ENCODE results near the gene PEX12. TPM values are rescaled to one million over a fixed set of nuclear protein-coding genes. Genes with fewer than 3 reads are reported as not detected.

PEX12 gene
- total RNA-seq, 2 experiments from 2014 or later = 5.1 to 5.6 TPM

DNA sequence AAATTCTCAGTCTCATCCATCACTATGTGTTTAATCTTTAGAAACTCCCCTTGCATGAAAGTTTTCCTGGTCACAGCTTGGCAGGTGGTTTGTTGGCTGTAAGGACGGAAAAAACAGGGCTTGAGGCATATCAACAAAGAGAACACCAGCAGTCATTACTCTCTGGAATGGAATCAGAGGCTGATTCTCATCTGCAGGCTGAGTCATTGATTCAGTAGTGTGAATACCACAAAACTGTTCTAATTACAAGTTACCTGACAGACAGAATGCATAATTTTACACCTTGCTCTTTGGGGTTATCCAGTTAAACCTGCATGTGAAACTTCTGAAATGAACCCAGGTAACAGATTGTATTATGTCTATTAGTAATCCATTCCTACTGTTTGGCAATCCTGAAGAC lies 29.4 kb downstream of the PEX12 start:
- Mint-ChIP-seq H3K36me3 (ENCODE audit: low read depth) (peaks cover 2% of the 10 kb centered on the region), H3K27ac (no peak overlapping the region), H3K4me1 (ENCODE audit: low read depth) (peaks cover 32% of the 10 kb centered on the region), H3K9me3 (no peaks in the 10 kb centered on the region), H3K27me3 (no peaks in the 10 kb centered on the region), H3K4me3 (no peak overlapping the region)
- ChIA-PET POLR2A (interaction anchor here (0.8 to 1.2 kb wide), 3 partner anchors 8 to 30 kb away, joined by 3 to 4 read pairs (median 3); no protein-coding TSS in a partner anchor), CTCF (interaction anchor here (1.1 kb wide), 3 partner anchors 9 to 20 kb away, joined by 3 read pairs; no protein-coding TSS in a partner anchor)
- ATAC-seq = peak; percentile 49
- no peak for DNase-seq
- TF ChIP-seq, protein P1, sequence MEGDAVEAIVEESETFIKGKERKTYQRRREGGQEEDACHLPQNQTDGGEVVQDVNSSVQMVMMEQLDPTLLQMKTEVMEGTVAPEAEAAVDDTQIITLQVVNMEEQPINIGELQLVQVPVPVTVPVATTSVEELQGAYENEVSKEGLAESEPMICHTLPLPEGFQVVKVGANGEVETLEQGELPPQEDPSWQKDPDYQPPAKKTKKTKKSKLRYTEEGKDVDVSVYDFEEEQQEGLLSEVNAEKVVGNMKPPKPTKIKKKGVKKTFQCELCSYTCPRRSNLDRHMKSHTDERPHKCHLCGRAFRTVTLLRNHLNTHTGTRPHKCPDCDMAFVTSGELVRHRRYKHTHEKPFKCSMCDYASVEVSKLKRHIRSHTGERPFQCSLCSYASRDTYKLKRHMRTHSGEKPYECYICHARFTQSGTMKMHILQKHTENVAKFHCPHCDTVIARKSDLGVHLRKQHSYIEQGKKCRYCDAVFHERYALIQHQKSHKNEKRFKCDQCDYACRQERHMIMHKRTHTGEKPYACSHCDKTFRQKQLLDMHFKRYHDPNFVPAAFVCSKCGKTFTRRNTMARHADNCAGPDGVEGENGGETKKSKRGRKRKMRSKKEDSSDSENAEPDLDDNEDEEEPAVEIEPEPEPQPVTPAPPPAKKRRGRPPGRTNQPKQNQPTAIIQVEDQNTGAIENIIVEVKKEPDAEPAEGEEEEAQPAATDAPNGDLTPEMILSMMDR (IDR thresholded peaks at IDR 0.05) = no peak
- intact Hi-C loops (cut with micrococcal nuclease) = no loop called here

DNA sequence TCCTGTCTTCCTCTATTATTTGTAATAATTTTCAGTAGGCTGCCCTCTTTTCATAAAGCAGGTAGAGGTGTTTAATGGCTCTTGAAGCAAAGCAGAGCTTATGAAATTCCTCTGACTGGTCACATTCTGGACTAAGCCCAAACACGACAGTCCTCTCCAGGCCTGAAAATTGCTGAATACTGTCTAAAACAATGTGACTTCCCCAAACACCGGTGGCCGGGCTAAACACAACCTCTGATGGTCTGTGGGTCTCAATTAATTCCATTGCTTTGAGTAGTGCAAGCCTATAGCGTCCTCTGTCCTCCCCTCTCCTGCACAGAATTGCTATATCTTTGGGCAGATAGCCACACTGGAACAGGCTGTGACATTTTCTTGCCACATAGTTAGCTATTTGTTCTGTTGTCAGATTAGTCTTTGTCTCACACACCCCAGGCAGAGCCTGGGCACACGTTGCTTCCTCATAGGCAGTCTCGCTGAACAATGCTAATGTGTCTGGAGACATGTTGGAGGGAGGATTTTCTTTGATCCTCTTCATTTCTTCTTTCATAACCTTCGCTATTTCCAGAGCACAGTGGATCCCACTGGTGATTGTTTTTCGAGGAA lies 30.1 kb downstream of the PEX12 start:
- Mint-ChIP-seq H3K36me3 (ENCODE audit: low read depth) (peaks cover 2% of the 10 kb centered on the region), H3K9me3 (no peaks in the 10 kb centered on the region), H3K27me3 (no peaks in the 10 kb centered on the region), H3K4me3 (no peak overlapping the region), H3K4me1 (ENCODE audit: low read depth) (peaks cover 37% of the 10 kb centered on the region), H3K27ac (no peak overlapping the region)
- ChIA-PET POLR2A (interaction anchor here (1.5 to 2.0 kb wide), 2 partner anchors 24 to 30 kb away, joined by 3 to 5 read pairs; partner anchors contain the start of gene PEX12), CTCF (interaction anchor here (0.8 to 1.1 kb wide), 2 partner anchors 21 to 235 kb away, joined by 3 read pairs; no protein-coding TSS in a partner anchor)
- DNase-seq = no peak
- TF ChIP-seq, protein P1 (IDR thresholded peaks at IDR 0.05) = no peak
- no peak for ATAC-seq
- intact Hi-C loops (cut with micrococcal nuclease) = no loop called here

DNA sequence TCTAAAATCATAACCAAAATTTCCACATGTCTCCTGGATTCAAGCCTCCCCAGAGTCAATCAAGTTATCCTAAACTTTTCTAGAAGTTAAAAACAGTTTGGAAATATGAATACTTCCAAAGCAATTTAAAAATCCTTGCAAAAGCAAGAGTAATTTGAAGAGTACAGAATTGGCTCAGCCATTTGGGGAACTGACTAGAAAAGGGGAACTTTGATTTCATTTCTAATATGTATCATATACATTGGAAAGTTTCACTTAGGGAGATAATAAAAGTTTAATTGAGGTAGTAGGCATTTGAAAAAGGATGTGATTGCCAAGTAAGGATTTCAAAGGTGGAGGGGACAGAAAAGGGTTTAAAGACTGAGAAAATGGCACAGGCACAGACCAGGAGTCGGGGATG lies 31.9 kb downstream of the PEX12 start:
- H3K4me1 Mint-ChIP-seq (ENCODE audit: low read depth) = peaks cover 43% of the 10 kb centered on the region
- no peak for DNase-seq
- TF ChIP-seq, protein P1 (IDR thresholded peaks at IDR 0.05) = no peak
- intact Hi-C loops (cut with micrococcal nuclease) = no loop called here
- no peaks in the 10 kb centered on the region for H3K9me3 Mint-ChIP-seq
- ChIA-PET CTCF (no interaction called here), POLR2A (interaction anchor here (1.4 to 2.0 kb wide), 2 partner anchors 9 to 32 kb away, joined by 4 to 5 read pairs; partner anchors contain the start of genes PEX12 and SLFN12L)
- H3K27me3 Mint-ChIP-seq = no peaks in the 10 kb centered on the region
- ATAC-seq = no peak
- no peak overlapping the region for H3K4me3 Mint-ChIP-seq
- H3K36me3 Mint-ChIP-seq (ENCODE audit: low read depth) = peaks cover 2% of the 10 kb centered on the region
- H3K27ac Mint-ChIP-seq = no peak overlapping the region

DNA sequence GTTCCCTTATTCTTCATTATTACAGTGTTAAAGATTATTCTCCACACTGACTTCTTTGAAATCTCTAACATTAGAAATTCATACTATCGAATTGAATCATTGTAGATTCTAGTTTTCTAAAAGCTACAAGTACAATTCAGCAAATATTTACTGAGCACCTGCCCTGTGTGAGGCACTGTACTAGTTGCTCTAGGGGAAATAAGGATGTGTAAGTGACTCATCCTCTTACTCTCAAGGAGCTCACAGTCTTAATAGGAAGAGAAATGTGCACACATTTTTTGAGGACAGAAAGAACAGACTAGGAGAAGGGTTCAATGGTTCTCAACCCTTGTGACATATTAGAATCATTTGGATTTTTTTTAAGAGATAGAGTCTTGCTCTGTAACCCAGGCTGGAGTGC lies 33.2 kb downstream of the PEX12 start:
- TF ChIP-seq, protein P1 (IDR thresholded peaks at IDR 0.05) = no peak
- ATAC-seq = no peak
- ChIA-PET POLR2A (interaction anchor here (1.2 kb wide), 1 partner anchor 171 kb away, joined by 4 read pairs; the partner anchor contains the start of gene SLFN11), CTCF (interaction anchor here (1.0 to 1.4 kb wide), 5 partner anchors 11 to 203 kb away, joined by 3 to 4 read pairs (median 3); partner anchors contain the start of genes PEX12 and SLFN11)
- no peak overlapping the region for H3K27ac Mint-ChIP-seq
- no peak overlapping the region for H3K4me3 Mint-ChIP-seq
- peaks cover 2% of the 10 kb centered on the region for H3K36me3 Mint-ChIP-seq (ENCODE audit: low read depth)
- H3K9me3 Mint-ChIP-seq = no peaks in the 10 kb centered on the region
- no peaks in the 10 kb centered on the region for H3K27me3 Mint-ChIP-seq
- intact Hi-C loops (cut with micrococcal nuclease) = no loop called here
- peaks cover 50% of the 10 kb centered on the region for H3K4me1 Mint-ChIP-seq (ENCODE audit: low read depth)
- no peak for DNase-seq

DNA sequence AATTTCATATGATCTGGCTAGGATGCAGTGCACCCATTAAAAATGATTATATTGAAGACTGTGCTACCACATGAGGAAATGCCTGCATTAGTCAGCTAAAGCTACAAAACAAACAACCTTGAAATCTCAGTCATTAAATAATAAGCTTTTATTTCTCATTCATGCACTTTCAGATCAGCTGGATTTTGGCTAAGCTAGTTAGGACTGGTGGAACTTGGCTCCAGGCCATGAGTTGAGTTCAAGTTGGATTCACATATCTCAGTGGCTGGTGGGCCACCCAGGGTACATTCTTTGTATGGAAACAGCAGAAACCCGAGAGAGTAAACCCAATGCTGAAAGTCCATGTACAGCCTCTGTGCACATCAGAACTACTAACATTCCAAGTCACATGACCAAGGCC lies 34.5 kb downstream of the PEX12 start:
- Mint-ChIP-seq H3K9me3 (no peaks in the 10 kb centered on the region), H3K4me3 (no peak overlapping the region), H3K4me1 (ENCODE audit: low read depth) (peaks cover 53% of the 10 kb centered on the region), H3K27ac (no peak overlapping the region), H3K27me3 (no peaks in the 10 kb centered on the region), H3K36me3 (ENCODE audit: low read depth) (peaks cover 2% of the 10 kb centered on the region)
- TF ChIP-seq, protein P1 (IDR thresholded peaks at IDR 0.05) = no peak
- ChIA-PET POLR2A (interaction anchor here (1.0 to 1.3 kb wide), 2 partner anchors 9 to 265 kb away, joined by 3 read pairs; partner anchors contain the start of gene TAF15), CTCF (interaction anchor here (1.2 to 7.6 kb wide), 2 partner anchors 17 to 233 kb away, joined by 3 to 77 read pairs; partner anchors contain the start of gene SLFN14)
- intact Hi-C loops (cut with micrococcal nuclease) = no loop called here
- DNase-seq (no peak), ATAC-seq (no peak)
